DMS114 treated with DMSO at 0.1 percent for 48 hours (cell line): ENCODE measurements around the gene NHERF2.

ENCODE experiments used
- DNase-seq: peaks from one replicate; lab custom pipeline; 2025; ENCODE audit not compliant: unreplicated experiment; lab: John Stamatoyannopoulos, UW

The NHERF2 gene

GRCh38 chr16:2079311-2079800, 52.7 kb downstream of the NHERF2 start:
- DNase-seq, result no peak

GRCh38 chr16:2079991-2080390, 53.3 kb downstream of the NHERF2 start:
- DNase-seq, result no peak

- no peak for DNase-seq
Measured at GRCh38 chr16:2081201-2082084, 54.7 kb downstream of the NHERF2 start.

GRCh38 chr16:2082171-2082982, 55.7 kb downstream of the NHERF2 start:
- no peak for DNase-seq

GRCh38 chr16:2082983-2083364, 56.3 kb downstream of the NHERF2 start:
- DNase-seq, result no peak

- no peak for DNase-seq
Measured at GRCh38 chr16:2083409-2083808, 56.7 kb downstream of the NHERF2 start.

- no peak for DNase-seq
Measured at GRCh38 chr16:2083876-2084780, 57.4 kb downstream of the NHERF2 start.

- no peak for DNase-seq
Measured at GRCh38 chr16:2084895-2085625, 58.4 kb downstream of the NHERF2 start.

- DNase-seq, result no peak
Measured at GRCh38 chr16:2085669-2086068, 59.0 kb downstream of the NHERF2 start.

- no peak for DNase-seq
Measured at GRCh38 chr16:2086106-2086742, 59.5 kb downstream of the NHERF2 start.

GRCh38 chr16:2086812-2087747, 60.4 kb downstream of the NHERF2 start:
- no peak for DNase-seq

GRCh38 chr16:2087748-2088631, 61.3 kb downstream of the NHERF2 start:
- no peak for DNase-seq
